GM12892 (cell line): Measurements from ENCODE around the gene PSMC6.

Experiments
- POLR2A ChIP-seq: IDR thresholded peaks from 2 replicates; pipeline ENCODE4 v1.6.1; 2011; ENCODE audit warnings: low read depth, low read length, control low read depth
- TAF1 ChIP-seq: IDR thresholded peaks from 2 replicates; pipeline ENCODE4 v1.6.1; 2011; ENCODE audit warnings: low read depth, mild to moderate bottlenecking, control low read depth, low read length, borderline replicate concordance

- TF ChIP-seq POLR2A = no peak
- no peak for TF ChIP-seq TAF1
Observed at GRCh38 chr14:52693036-52693435, 14.0 kb upstream of the PSMC6 start.
